GM18868 (cell line): Measurements from ENCODE around the gene IARS2.

Experiments used
- ATAC-seq: cut with Tn5 transposase; IDR thresholded peaks from one replicate; pipeline ENCODE4 v1.9.1; 2021; ENCODE audit warnings: mild to moderate bottlenecking, moderate library complexity; ENCODE audit not compliant: unreplicated experiment

IARS2 gene

GRCh38 chr1:220094016-220094911 lies at the start of gene IARS2:
Gene IARS2 (plus strand): TSS chr1:220094132. CDS start chr1:220094217, 85 bp downstream.
- ATAC-seq: peak; percentile 70

- no peak for ATAC-seq
These were observed 49.1 kb upstream of the IARS2 start for GRCh38 chr1:220044678-220045355.

GRCh38 chr1:220045356-220046051 lies 48.4 kb upstream of the IARS2 start:
- ATAC-seq: peak; percentile 18

GRCh38 chr1:220046052-220046930 lies 47.6 kb upstream of the IARS2 start, which contains the start of gene EPRS1:
Gene EPRS1 (minus strand): TSS chr1:220046505. CDS start chr1:220046388, 117 bp downstream.
- peak; percentile 99 for ATAC-seq

GRCh38 chr1:220056374-220056773 lies 37.6 kb upstream of the IARS2 start:
- no peak for ATAC-seq

- no peak for ATAC-seq
These were observed 33.1 kb upstream of the IARS2 start for GRCh38 chr1:220060876-220061275.

GRCh38 chr1:220062629-220063028 lies 31.3 kb upstream of the IARS2 start:
- no peak for ATAC-seq

- ATAC-seq: no peak
These were observed 26.4 kb upstream of the IARS2 start for GRCh38 chr1:220067269-220068204.

GRCh38 chr1:220076861-220077762 lies 16.8 kb upstream of the IARS2 start:
- ATAC-seq: no peak

- ATAC-seq: no peak
These were observed 16.0 kb upstream of the IARS2 start for GRCh38 chr1:220077887-220078286.

GRCh38 chr1:220084460-220084859 lies 9.5 kb upstream of the IARS2 start:
- no peak for ATAC-seq

- ATAC-seq: peak; percentile 60
These were observed 7.7 kb upstream of the IARS2 start for GRCh38 chr1:220086261-220086686.

- peak; percentile 53 for ATAC-seq
These were observed 4.0 kb upstream of the IARS2 start, which contains the start of gene BPNT1 for GRCh38 chr1:220089650-220090556. Gene BPNT1 (minus strand): TSS chr1:220089788. CDS start chr1:220079846, 9,942 bp downstream.

GRCh38 chr1:220092694-220093093 lies 1.2 kb upstream of the IARS2 start:
- no peak for ATAC-seq

- ATAC-seq: peak; percentile 9
These were observed 444 bp upstream of the IARS2 start for GRCh38 chr1:220093361-220094015.

- ATAC-seq: no peak
These were observed 5.9 kb downstream of the IARS2 start for GRCh38 chr1:220099826-220100225.
